Stomach (tissue), 4 donors: ENCODE data around the gene LSR.

Source experiments
- CTCF ChIP-seq, 7 experiments: fragments of 450-650 bp in 4 of 7; fragments of 200-600 bp in 3 of 7; sonication (generic) in 3 of 7; IDR thresholded peaks; one replicate each; pipeline ENCODE4 v1.5.1; 2016 to 2019; ENCODE audit warnings: antibody characterized with exemption in 7 of 7, control low read depth in 2 of 7, mild to moderate bottlenecking in 1 of 7
- POLR2A ChIP-seq, 4 donors: fragments of 450-650 bp; IDR thresholded peaks; one replicate each; pipeline ENCODE4 v1.6.1; 2016; ENCODE audit warnings: antibody characterized with exemption in 4 of 4, control low read depth in 2 of 4, mild to moderate bottlenecking in 1 of 4, moderate library complexity in 1 of 4
- POLR2AphosphoS5 ChIP-seq, 3 donors: sonication (generic); formaldehyde crosslinking; IDR thresholded peaks; one replicate each; pipeline ENCODE4 v1.6.1; 2016; ENCODE audit warnings: antibody characterized with exemption in 3 of 3

GRCh38 chr19:35291259-35291658, 42.5 kb downstream of the LSR start:
- no peak for TF ChIP-seq POLR2AphosphoS5 (IDR thresholded peaks at IDR 0.05)
- TF ChIP-seq CTCF (IDR thresholded peaks at IDR 0.05) = no peak
- no peak for TF ChIP-seq POLR2A (IDR thresholded peaks at IDR 0.05)
